Neural progenitor cell (in vitro differentiated cells): ENCODE data around the gene TRMT5. TPM values are rescaled to one million over a fixed set of nuclear protein-coding genes. Genes with fewer than 3 reads are reported as not detected.

Source experiments
- DNase-seq: peaks from one replicate; pipeline ENCODE4 v3.0.0-alpha.2; 2016; ENCODE audit warnings: low spot score
- H2AFZ ChIP-seq: fragments of 200-600 bp; sonication (generic); replicated peaks from 2 replicates; pipeline ENCODE4 v1.6.1; 2016; ENCODE audit warnings: antibody characterized with exemption
- H3F3A ChIP-seq: fragments of 200-600 bp; sonication (generic); 2 replicates; pipeline ENCODE4 v1.6.1; 2016; ENCODE audit warnings: antibody characterized with exemption, low read depth
- H3K27ac ChIP-seq: fragments of 200-600 bp; sonication (generic); 2 replicates; pipeline ENCODE4 v1.5.1; 2016; ENCODE audit warnings: mild to moderate bottlenecking
- H3K27me3 ChIP-seq: fragments of 200-600 bp; sonication (generic); 2 replicates; pipeline ENCODE4 v1.6.1; 2016; ENCODE audit warnings: mild to moderate bottlenecking, moderate library complexity
- H3K36me3 ChIP-seq: fragments of 200-600 bp; sonication (generic); 2 replicates; pipeline ENCODE4 v1.5.1; 2016
- H3K4me1 ChIP-seq: fragments of 200-600 bp; sonication (generic); 2 replicates; pipeline ENCODE4 v1.6.1; 2016; ENCODE audit warnings: mixed run types
- H3K4me2 ChIP-seq: fragments of 200-600 bp; sonication (generic); 2 replicates; pipeline ENCODE4 v1.6.1; 2016
- H3K4me3 ChIP-seq: fragments of 200-600 bp; sonication (generic); 2 replicates; pipeline ENCODE4 v1.5.1; 2016
- H3K79me2 ChIP-seq: fragments of 200-600 bp; sonication (generic); 2 replicates; pipeline ENCODE4 v1.6.1; 2016; ENCODE audit warnings: low read depth
- H3K9ac ChIP-seq: fragments of 200-600 bp; sonication (generic); 2 replicates; pipeline ENCODE4 v1.6.1; 2016
- H3K9me3 ChIP-seq: fragments of 200-600 bp; sonication (generic); 2 replicates; pipeline ENCODE4 v1.5.1; 2016; ENCODE audit warnings: low read depth
- H4K20me1 ChIP-seq: fragments of 200-600 bp; sonication (generic); 2 replicates; pipeline ENCODE4 v1.6.1; 2016; ENCODE audit warnings: low read depth
- H3K27ac Mint-ChIP-seq: 3 replicates; pipeline ENCODE4 v1.8.0; 2021; ENCODE audit warnings: mixed read lengths
- H3K27me3 Mint-ChIP-seq: 2 replicates; pipeline ENCODE4 v1.8.0; 2022; ENCODE audit warnings: low read depth, mild to moderate bottlenecking, inconsistent platforms, moderate library complexity, mixed read lengths; ENCODE audit not compliant: insufficient read depth
- H3K36me3 Mint-ChIP-seq: 3 replicates; pipeline ENCODE4 v1.8.0; 2021; ENCODE audit warnings: mixed read lengths
- H3K4me1 Mint-ChIP-seq: 3 replicates; pipeline ENCODE4 v1.8.0; 2021; ENCODE audit warnings: mixed read lengths
- H3K4me3 Mint-ChIP-seq: 3 replicates; pipeline ENCODE4 v1.8.0; 2021; ENCODE audit warnings: mild to moderate bottlenecking, moderate library complexity, mixed read lengths
- H3K9me3 Mint-ChIP-seq: 3 replicates; pipeline ENCODE4 v1.8.0; 2020; ENCODE audit warnings: mixed read lengths
- EZH2 ChIP-seq: fragments of 200-600 bp; sonication (generic); IDR thresholded peaks from 2 replicates; pipeline ENCODE4 v1.6.1; 2017; ENCODE audit warnings: antibody characterized with exemption, mild to moderate bottlenecking, moderate library complexity
- EZH2phosphoT487 ChIP-seq: fragments of 200-600 bp; sonication (generic); IDR thresholded peaks from 2 replicates; pipeline ENCODE4 v1.6.1; 2017; ENCODE audit warnings: antibody characterized with exemption
- total RNA-seq: library from RNA; depleted of rRNA; stranded (reverse); fragments of >200 nt; gene quantifications from 2 replicates; pipeline ENCODE4 v1.2.3, GENCODE V29; 2015; ENCODE audit warnings: low replicate concordance
- TF ChIP-seq, protein P1 (sequence below): fragments of 200-600 bp; sonication (generic); IDR thresholded peaks from 2 replicates; pipeline ENCODE4 v1.5.1; 2017; ENCODE audit warnings: antibody characterized with exemption, mild to moderate bottlenecking

TRMT5 gene
- total RNA-seq, 1 donor from 2014 or later = 25.7 TPM

- H3K4me1 Mint-ChIP-seq = no peaks in the 10 kb centered on the region
- H3K4me2 ChIP-seq = no peak overlapping the region
- H3K9ac ChIP-seq = no peak overlapping the region
- no peak for DNase-seq
- peaks cover 7% of the 10 kb centered on the region for H3K36me3 Mint-ChIP-seq
- TF ChIP-seq, protein P1, sequence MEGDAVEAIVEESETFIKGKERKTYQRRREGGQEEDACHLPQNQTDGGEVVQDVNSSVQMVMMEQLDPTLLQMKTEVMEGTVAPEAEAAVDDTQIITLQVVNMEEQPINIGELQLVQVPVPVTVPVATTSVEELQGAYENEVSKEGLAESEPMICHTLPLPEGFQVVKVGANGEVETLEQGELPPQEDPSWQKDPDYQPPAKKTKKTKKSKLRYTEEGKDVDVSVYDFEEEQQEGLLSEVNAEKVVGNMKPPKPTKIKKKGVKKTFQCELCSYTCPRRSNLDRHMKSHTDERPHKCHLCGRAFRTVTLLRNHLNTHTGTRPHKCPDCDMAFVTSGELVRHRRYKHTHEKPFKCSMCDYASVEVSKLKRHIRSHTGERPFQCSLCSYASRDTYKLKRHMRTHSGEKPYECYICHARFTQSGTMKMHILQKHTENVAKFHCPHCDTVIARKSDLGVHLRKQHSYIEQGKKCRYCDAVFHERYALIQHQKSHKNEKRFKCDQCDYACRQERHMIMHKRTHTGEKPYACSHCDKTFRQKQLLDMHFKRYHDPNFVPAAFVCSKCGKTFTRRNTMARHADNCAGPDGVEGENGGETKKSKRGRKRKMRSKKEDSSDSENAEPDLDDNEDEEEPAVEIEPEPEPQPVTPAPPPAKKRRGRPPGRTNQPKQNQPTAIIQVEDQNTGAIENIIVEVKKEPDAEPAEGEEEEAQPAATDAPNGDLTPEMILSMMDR = no peak
- TF ChIP-seq EZH2 = no peak
- no peak for TF ChIP-seq EZH2phosphoT487
- H3K27ac Mint-ChIP-seq = no peak overlapping the region
- no peak overlapping the region for H3K27ac ChIP-seq
- H3K9me3 ChIP-seq = no peaks in the 10 kb centered on the region
- no peaks in the 10 kb centered on the region for H3K27me3 ChIP-seq
- no peaks in the 10 kb centered on the region for H3K36me3 ChIP-seq
- no peaks in the 10 kb centered on the region for H3K4me1 ChIP-seq
- peaks cover 6% of the 10 kb centered on the region for H3K9me3 Mint-ChIP-seq
- no peak overlapping the region for H2AFZ ChIP-seq
- no peak overlapping the region for H3K4me3 ChIP-seq
- H4K20me1 ChIP-seq = no peaks in the 10 kb centered on the region
- no peaks in the 10 kb centered on the region for H3F3A ChIP-seq
- no peaks in the 10 kb centered on the region for H3K79me2 ChIP-seq
- H3K27me3 Mint-ChIP-seq = no peaks in the 10 kb centered on the region
- H3K4me3 Mint-ChIP-seq = no peak overlapping the region
Observed at GRCh38 chr14:61019537-61019936, 38.7 kb upstream of the TRMT5 start.

DNA sequence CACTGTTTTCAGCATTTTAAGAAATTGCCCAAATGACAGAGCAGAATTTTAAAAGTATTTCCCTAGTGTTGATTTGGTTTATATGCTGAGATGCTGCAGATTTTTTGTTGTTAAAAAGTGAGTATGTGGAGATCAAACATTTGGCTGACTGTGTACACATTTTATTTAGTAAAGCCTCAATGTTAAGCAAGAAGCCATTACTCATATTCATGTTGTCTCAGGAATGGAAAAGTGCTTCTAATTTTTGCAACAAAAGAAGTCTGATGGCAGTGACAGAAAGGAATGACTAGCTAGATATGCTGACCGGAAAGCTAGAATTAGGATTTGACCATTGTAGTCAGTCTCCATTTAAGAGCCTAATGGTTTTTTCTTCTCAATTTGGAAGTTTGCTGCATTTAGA, 22.7 kb upstream of the TRMT5 start:
- DNase-seq = no peak
- no peaks in the 10 kb centered on the region for H3K9me3 Mint-ChIP-seq
- peaks cover 7% of the 10 kb centered on the region for H3K36me3 Mint-ChIP-seq
- no peak overlapping the region for H2AFZ ChIP-seq
- no peak overlapping the region for H3K27ac Mint-ChIP-seq
- no peak overlapping the region for H3K9ac ChIP-seq
- TF ChIP-seq, protein P1 = no peak
- TF ChIP-seq EZH2 (no peak), EZH2phosphoT487 (no peak)
- no peak overlapping the region for H3K4me3 Mint-ChIP-seq
- H3K4me2 ChIP-seq = no peak overlapping the region
- no peaks in the 10 kb centered on the region for H3K4me1 Mint-ChIP-seq
- no peaks in the 10 kb centered on the region for H3K79me2 ChIP-seq
- H3K4me1 ChIP-seq = no peaks in the 10 kb centered on the region
- no peak overlapping the region for H3K27ac ChIP-seq
- no peaks in the 10 kb centered on the region for H3F3A ChIP-seq
- H4K20me1 ChIP-seq = no peaks in the 10 kb centered on the region
- H3K27me3 ChIP-seq = no peaks in the 10 kb centered on the region
- no peaks in the 10 kb centered on the region for H3K9me3 ChIP-seq
- H3K4me3 ChIP-seq = no peak overlapping the region
- no peaks in the 10 kb centered on the region for H3K27me3 Mint-ChIP-seq
- no peaks in the 10 kb centered on the region for H3K36me3 ChIP-seq

- Mint-ChIP-seq H3K4me1 (no peaks in the 10 kb centered on the region), H3K9me3 (peaks cover 2% of the 10 kb centered on the region), H3K27me3 (no peaks in the 10 kb centered on the region), H3K36me3 (peaks cover 19% of the 10 kb centered on the region), H3K27ac (no peak overlapping the region), H3K4me3 (no peak overlapping the region)
- Histone ChIP-seq H3K27me3 (no peaks in the 10 kb centered on the region), H3K4me3 (no peak overlapping the region), H4K20me1 (no peaks in the 10 kb centered on the region), H3K9ac (no peak overlapping the region), H3K4me2 (no peak overlapping the region), H3K27ac (no peak overlapping the region), H3K4me1 (no peaks in the 10 kb centered on the region), H2AFZ (no peak overlapping the region), H3F3A (no peaks in the 10 kb centered on the region), H3K9me3 (no peaks in the 10 kb centered on the region), H3K36me3 (no peaks in the 10 kb centered on the region), H3K79me2 (no peaks in the 10 kb centered on the region)
- TF ChIP-seq EZH2 (no peak), EZH2phosphoT487 (no peak)
- TF ChIP-seq, protein P1 = no peak
- DNase-seq = no peak
Observed at GRCh38 chr14:60999536-60999935, 18.7 kb upstream of the TRMT5 start.

DNA sequence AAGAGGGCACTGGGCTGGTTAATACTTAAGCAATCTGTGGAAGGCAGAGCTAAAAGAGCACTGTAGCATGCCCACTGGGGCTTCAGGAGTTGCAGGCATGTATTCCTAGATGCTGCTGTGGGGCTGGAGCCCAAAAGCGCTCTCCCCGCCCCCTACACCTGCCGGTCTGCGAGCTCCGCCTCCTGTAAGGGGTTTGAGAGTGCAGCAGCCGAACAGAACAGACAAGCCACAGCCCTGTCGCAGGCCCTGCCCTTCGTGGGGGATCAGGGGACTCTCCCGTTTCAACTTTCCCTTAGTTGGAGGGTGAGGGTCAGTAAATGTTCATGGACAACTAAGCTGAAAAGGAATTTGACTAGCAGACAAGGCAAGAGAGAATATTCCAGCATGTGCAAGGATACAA, 17.7 kb upstream of the TRMT5 start:
- Histone ChIP-seq H3K4me2 (no peak overlapping the region), H2AFZ (no peak overlapping the region), H3K27ac (no peak overlapping the region), H3K4me1 (no peaks in the 10 kb centered on the region), H3K27me3 (no peaks in the 10 kb centered on the region), H3K4me3 (no peak overlapping the region), H3K9ac (no peak overlapping the region), H3K36me3 (no peaks in the 10 kb centered on the region), H3K79me2 (no peaks in the 10 kb centered on the region), H3K9me3 (no peaks in the 10 kb centered on the region), H4K20me1 (no peaks in the 10 kb centered on the region), H3F3A (no peaks in the 10 kb centered on the region)
- Mint-ChIP-seq H3K27me3 (no peaks in the 10 kb centered on the region), H3K27ac (no peak overlapping the region), H3K4me1 (no peaks in the 10 kb centered on the region), H3K9me3 (peaks cover 2% of the 10 kb centered on the region), H3K36me3 (peaks cover 15% of the 10 kb centered on the region), H3K4me3 (no peak overlapping the region)
- TF ChIP-seq, protein P1 = no peak
- no peak for TF ChIP-seq EZH2phosphoT487
- TF ChIP-seq EZH2 = no peak
- DNase-seq = no peak
